ENCODE results near the gene SEC14L5. TPM values are rescaled to one million over a fixed set of nuclear protein-coding genes. Genes with fewer than 3 reads are reported as not detected.

Gene SEC14L5
- total RNA-seq, 1 experiment from 2014 or later = 0.27 TPM

GRCh38 chr16:5015887-5016286 is 57.8 kb downstream of the SEC14L5 start:
- Histone ChIP-seq H3K27ac (ENCODE audit: low read depth, low read length) (no peak overlapping the region), H3K36me3 (ENCODE audit: control insufficient read depth in 1 of 2, insufficient read depth in 2 of 2, low read length in 2 of 2) (no peaks in the 10 kb centered on the region), H3K79me2 (ENCODE audit: insufficient read depth, low read length) (no peaks in the 10 kb centered on the region), H3K9me2 (ENCODE audit: insufficient read depth) (no peaks in the 10 kb centered on the region), H4K20me1 (ENCODE audit: insufficient read depth) (no peaks in the 10 kb centered on the region), H3K9ac (ENCODE audit: low read length) (no peak overlapping the region), H3K27me3 (ENCODE audit: insufficient read depth, low read length) (no peaks in the 10 kb centered on the region), H3K4me3 (replicated peaks in 1 of 2; ENCODE audit: low read depth in 1 of 2, low read length in 2 of 2) (no peak overlapping the region), H3K4me1 (ENCODE audit: control insufficient read depth in 1 of 2, insufficient read depth in 2 of 2, low read length in 2 of 2) (no peaks in the 10 kb centered on the region), H3K9me3 (ENCODE audit: control insufficient read depth in 1 of 2, insufficient read depth in 1 of 2, low read depth in 1 of 2, low read length in 2 of 2) (no peaks in the 10 kb centered on the region), H2AFZ (ENCODE audit: low read depth, low read length, poor library complexity, severe bottlenecking) (no peak overlapping the region), H3K4me2 (ENCODE audit: low read length) (no peak overlapping the region)
- no peak for DNase-seq (ENCODE audit: low read depth, low spot score)
- POLR2A ChIA-PET = no interaction called here
- no peak for ATAC-seq
- RAD21 ChIA-PET (ENCODE audit: low non-redundant PET in 1 of 2, low total read pairs in 2 of 2, uncharacterized antibody in 2 of 2, unreplicated experiment in 2 of 2) = no interaction called here
- intact Hi-C loops (cut with micrococcal nuclease) = no loop called here
- no TSS peak for BruUV-seq (replicated peaks)
- TF ChIP-seq REST (IDR thresholded peaks at IDR 0.05; ENCODE audit: low read depth) (no peak), JUND (IDR thresholded peaks at IDR 0.05) (no peak), ZBTB33 (IDR thresholded peaks at IDR 0.05; ENCODE audit: extremely low read depth, insufficient replicate concordance, low read length) (no peak), ZFX (IDR thresholded peaks at IDR 0.05) (no peak), YY1 (IDR thresholded peaks at IDR 0.05; ENCODE audit: extremely low read depth, insufficient replicate concordance, low read depth, low read length) (no peak), SP1 (IDR thresholded peaks at IDR 0.05; ENCODE audit: low read depth) (no peak), TCF7L2 (IDR thresholded peaks at IDR 0.05; ENCODE audit: borderline replicate concordance, extremely low read depth, insufficient read depth, insufficient read length) (no peak), FOSL1 (IDR thresholded peaks at IDR 0.05; ENCODE audit: low read depth) (no peak), CEBPB (IDR thresholded peaks at IDR 0.05; ENCODE audit: low read depth) (no peak), MAX (IDR thresholded peaks at IDR 0.05) (no peak), ELF1 (IDR thresholded peaks at IDR 0.05; ENCODE audit: borderline replicate concordance, low read depth) (no peak), EZH2 (IDR thresholded peaks at IDR 0.05) (no peak), SIN3A (IDR thresholded peaks at IDR 0.05; ENCODE audit: low read depth) (no peak), ZNF274 (IDR thresholded peaks at IDR 0.05; ENCODE audit: low read depth, low read length) (no peak)
- TF ChIP-seq, protein P1, sequence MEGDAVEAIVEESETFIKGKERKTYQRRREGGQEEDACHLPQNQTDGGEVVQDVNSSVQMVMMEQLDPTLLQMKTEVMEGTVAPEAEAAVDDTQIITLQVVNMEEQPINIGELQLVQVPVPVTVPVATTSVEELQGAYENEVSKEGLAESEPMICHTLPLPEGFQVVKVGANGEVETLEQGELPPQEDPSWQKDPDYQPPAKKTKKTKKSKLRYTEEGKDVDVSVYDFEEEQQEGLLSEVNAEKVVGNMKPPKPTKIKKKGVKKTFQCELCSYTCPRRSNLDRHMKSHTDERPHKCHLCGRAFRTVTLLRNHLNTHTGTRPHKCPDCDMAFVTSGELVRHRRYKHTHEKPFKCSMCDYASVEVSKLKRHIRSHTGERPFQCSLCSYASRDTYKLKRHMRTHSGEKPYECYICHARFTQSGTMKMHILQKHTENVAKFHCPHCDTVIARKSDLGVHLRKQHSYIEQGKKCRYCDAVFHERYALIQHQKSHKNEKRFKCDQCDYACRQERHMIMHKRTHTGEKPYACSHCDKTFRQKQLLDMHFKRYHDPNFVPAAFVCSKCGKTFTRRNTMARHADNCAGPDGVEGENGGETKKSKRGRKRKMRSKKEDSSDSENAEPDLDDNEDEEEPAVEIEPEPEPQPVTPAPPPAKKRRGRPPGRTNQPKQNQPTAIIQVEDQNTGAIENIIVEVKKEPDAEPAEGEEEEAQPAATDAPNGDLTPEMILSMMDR (IDR thresholded peaks at IDR 0.05 in 2 of 3, conservative IDR thresholded peaks at IDR 0.05 in 1 of 3; ENCODE audit: borderline replicate concordance in 1 of 3, insufficient read depth in 1 of 3, low read depth in 2 of 3, low read length in 2 of 3) = no peak
- CTCF ChIA-PET = no interaction called here
